Naive thymus-derived CD4-positive, alpha-beta T cell (primary cell): ENCODE data around the gene TAB2. TPM values are rescaled to one million over a fixed set of nuclear protein-coding genes. Genes with fewer than 3 reads are reported as not detected.

ENCODE experiments used
- ATAC-seq: fragments of 150-1000 bp; cut with Tn5 transposase; 2 replicates; pipeline ENCODE4 v1.10.0; 2021; ENCODE audit warnings: mild to moderate bottlenecking, moderate library complexity
- CTCF ChIA-PET: fragments of 350-600 bp; sonication (Branson Sonifier 250); formaldehyde crosslinking; loops from one replicate; lab custom pipeline; 2021; ENCODE audit warnings: antibody characterized with exemption; lab: Charles Lee
- POLR2A ChIA-PET: fragments of 350-600 bp; sonication (Branson Sonifier 250); formaldehyde crosslinking; loops from one replicate; lab custom pipeline; 2021; ENCODE audit warnings: antibody characterized with exemption, inconsistent platforms; lab: Charles Lee
- DNase-seq, 9 donors: peaks; one replicate each; pipeline versions ENCODE4 v3.0.0 to v3.0.0-alpha.2; 2020 to 2022; ENCODE audit warnings: mixed read lengths in 1 of 9
- H3K27ac ChIP-seq: one replicate; pipeline ENCODE4 v1.7.0; 2013; ENCODE audit warnings: mild to moderate bottlenecking, low read depth, low read length, moderate library complexity
- H3K27me3 ChIP-seq, 2 donors: one replicate each; pipeline ENCODE4 v1.7.0; 2013; ENCODE audit warnings: low read length in 2 of 2, mild to moderate bottlenecking in 2 of 2, moderate library complexity in 2 of 2; ENCODE audit not compliant: control insufficient read depth in 2 of 2, insufficient read depth in 2 of 2
- H3K36me3 ChIP-seq, 3 experiments: 1 replicate in 2 of 3; 2 replicates in 1 of 3; pipeline ENCODE4 v1.7.0; 2013; ENCODE audit warnings: low read length in 3 of 3, mild to moderate bottlenecking in 3 of 3, moderate library complexity in 1 of 3; ENCODE audit not compliant: insufficient read depth in 3 of 3, control insufficient read depth in 2 of 3
- H3K4me1 ChIP-seq, 2 donors: one replicate each; pipeline ENCODE4 v1.7.0; 2013; ENCODE audit warnings: low read length in 2 of 2, mild to moderate bottlenecking in 2 of 2, moderate library complexity in 1 of 2; ENCODE audit not compliant: control insufficient read depth in 2 of 2, insufficient read depth in 2 of 2
- H3K4me3 ChIP-seq: 2 replicates; pipeline ENCODE4 v1.7.0; 2013; ENCODE audit warnings: mild to moderate bottlenecking, low read length
- H3K9me3 ChIP-seq, 3 experiments: 1 replicate in 2 of 3; 2 replicates in 1 of 3; pipeline ENCODE4 v1.7.0; 2013; ENCODE audit warnings: low read length in 3 of 3; ENCODE audit not compliant: control insufficient read depth in 2 of 3
- H3K27ac Mint-ChIP-seq, 9 donors: one replicate each; pipeline ENCODE4 v1.8.0; 2020 to 2022; ENCODE audit warnings: mixed read lengths in 9 of 9, mild to moderate bottlenecking in 8 of 9, moderate library complexity in 5 of 9, inconsistent platforms in 2 of 9
- H3K27me3 Mint-ChIP-seq, 5 donors: one replicate each; pipeline ENCODE4 v1.8.0; 2021 to 2022; ENCODE audit warnings: mixed read lengths in 5 of 5, mild to moderate bottlenecking in 1 of 5
- H3K36me3 Mint-ChIP-seq, 5 donors: one replicate each; pipeline ENCODE4 v1.8.0; 2020 to 2022; ENCODE audit warnings: mixed read lengths in 5 of 5, mild to moderate bottlenecking in 3 of 5, inconsistent platforms in 1 of 5
- H3K4me1 Mint-ChIP-seq, 7 donors: one replicate each; pipeline ENCODE4 v1.8.0; 2020 to 2022; ENCODE audit warnings: mixed read lengths in 7 of 7, mild to moderate bottlenecking in 3 of 7, inconsistent platforms in 1 of 7
- H3K4me3 Mint-ChIP-seq, 10 donors: one replicate each; pipeline ENCODE4 v1.8.0; 2020 to 2022; ENCODE audit warnings: mild to moderate bottlenecking in 10 of 10, mixed read lengths in 10 of 10, moderate library complexity in 6 of 10, inconsistent platforms in 2 of 10
- H3K9me3 Mint-ChIP-seq, 11 donors: one replicate each; pipeline ENCODE4 v1.8.0; 2020 to 2022; ENCODE audit warnings: mixed read lengths in 11 of 11, mild to moderate bottlenecking in 4 of 11, inconsistent platforms in 1 of 11, moderate library complexity in 1 of 11
- intact Hi-C, 2 donors: fragments of 100-400 bp; cut with micrococcal nuclease; formaldehyde crosslinking; loops; one replicate each; pipeline ENCODE4 v1.15.1; 2023
- polyA plus RNA-seq, 2 donors: library from polyadenylated mRNA; unstranded; fragments of 300-500 nt; fragmentation: Illumina TruSeq; gene quantifications; one replicate each; pipeline ENCODE4 v1.2.3, GENCODE V29; 2021
- total RNA-seq, 6 experiments: library from RNA in 5 of 6; stranded (reverse) in 5 of 6; gene quantifications; 1 replicate in 5 of 6; 2 replicates in 1 of 6; pipeline ENCODE4 v1.2.3 and lab custom pipeline; 2021 to 2026

TAB2 gene
- total and polyA plus RNA-seq, 7 experiments from 2014 or later: 15.7 to 234 (median 106) TPM

- Mint-ChIP-seq H3K36me3 (peaks cover 0 to 27% (median 0%) of the 10 kb centered on the region in 5 donors), H3K4me3 (peak overlapping the region in 1 of 10 donors; percentile 27), H3K4me1 (peaks cover 12 to 32% (median 25%) of the 10 kb centered on the region in 7 donors), H3K27me3 (no peaks in the 10 kb centered on the region), H3K27ac (peak overlapping the region in 2 of 9 donors; percentile 4 to 12), H3K9me3 (peaks cover 0 to 9% (median 0%) of the 10 kb centered on the region in 11 donors)
- no peaks in the 10 kb centered on the region for H3K27me3 ChIP-seq
- peaks cover 0 to 5% (median 0%) of the 10 kb centered on the region in 3 experiments for H3K36me3 ChIP-seq
- DNase-seq (no peak), ATAC-seq (no peak)
- H3K9me3 ChIP-seq: no peaks in the 10 kb centered on the region
- no peak overlapping the region for H3K4me3 ChIP-seq
- POLR2A ChIA-PET: interaction anchor here (1.3 to 2.0 kb wide), 2 partner anchors 20 to 21 kb away, joined by 5 to 6 read pairs; no protein-coding TSS in a partner anchor
- peaks cover 4 to 5% of the 10 kb centered on the region in 2 donors for H3K4me1 ChIP-seq
- H3K27ac ChIP-seq: no peak overlapping the region
- intact Hi-C loops: loop anchor here in 1 of 2 donors (2.0 kb wide), 1 partner anchor 30 kb away; no protein-coding TSS in a partner anchor
- CTCF ChIA-PET: no interaction called here
Measured at GRCh38 chr6:149314325-149314905, 3.1 kb upstream of the TAB2 start.

- intact Hi-C loops: loop anchor here (1.0 to 2.0 kb wide), 5 partner anchors 117 to 287 kb away; no protein-coding TSS in a partner anchor
- peaks cover 0 to 5% (median 0%) of the 10 kb centered on the region in 3 experiments for H3K36me3 ChIP-seq
- DNase-seq (no peak), ATAC-seq (no peak)
- H3K4me1 ChIP-seq: peaks cover 13 to 18% of the 10 kb centered on the region in 2 donors
- H3K27ac ChIP-seq: peak overlapping the region; percentile 95
- ChIA-PET CTCF (interaction anchor here (1.1 kb wide), 1 partner anchor 26 kb away, joined by 4 read pairs; no protein-coding TSS in a partner anchor), POLR2A (interaction anchor here (0.6 to 2.7 kb wide), 25 partner anchors 9 to 458 kb away, joined by 3 to 8 read pairs (median 4); partner anchors contain the start of gene GINM1)
- Mint-ChIP-seq H3K27me3 (no peaks in the 10 kb centered on the region), H3K9me3 (peaks cover 0 to 7% (median 0%) of the 10 kb centered on the region in 11 donors), H3K4me3 (peak overlapping the region; percentile 74 to 99 (median 86)), H3K27ac (peak overlapping the region; percentile 81 to 92 (median 86)), H3K36me3 (peaks cover 0 to 37% (median 0%) of the 10 kb centered on the region in 5 donors), H3K4me1 (peaks cover 21 to 48% (median 33%) of the 10 kb centered on the region in 7 donors)
- H3K9me3 ChIP-seq: no peaks in the 10 kb centered on the region
- peak overlapping the region; percentile 73 for H3K4me3 ChIP-seq
- no peaks in the 10 kb centered on the region for H3K27me3 ChIP-seq
Measured at GRCh38 chr6:149316108-149316727, 1.3 kb upstream of the TAB2 start.

- Mint-ChIP-seq H3K4me1 (peaks cover 23 to 56% (median 41%) of the 10 kb centered on the region in 7 donors), H3K9me3 (peaks cover 0 to 7% (median 0%) of the 10 kb centered on the region in 11 donors), H3K27ac (peak overlapping the region; percentile 81 to 92 (median 86)), H3K4me3 (peak overlapping the region; percentile 74 to 99 (median 86)), H3K36me3 (peaks cover 0 to 41% (median 0%) of the 10 kb centered on the region in 5 donors), H3K27me3 (no peaks in the 10 kb centered on the region)
- intact Hi-C loops: loop anchor here (1.0 to 2.0 kb wide), 10 partner anchors 53 to 401 kb away; partner anchors contain the start of genes GINM1 (in 1 of the 2) and LATS1 (in 1 of the 2)
- Histone ChIP-seq H3K36me3 (peaks cover 0 to 5% (median 0%) of the 10 kb centered on the region in 3 experiments), H3K27ac (peak overlapping the region; percentile 95), H3K27me3 (no peaks in the 10 kb centered on the region), H3K9me3 (no peaks in the 10 kb centered on the region), H3K4me1 (peaks cover 13 to 26% of the 10 kb centered on the region in 2 donors), H3K4me3 (peak overlapping the region; percentile 73)
- ChIA-PET POLR2A (interaction anchor here (0.6 to 2.7 kb wide), 25 partner anchors 9 to 254 kb away, joined by 3 to 8 read pairs (median 4); partner anchors contain the start of gene GINM1), CTCF (interaction anchor here (0.6 to 1.1 kb wide), 2 partner anchors 25 to 28 kb away, joined by 3 to 4 read pairs; no protein-coding TSS in a partner anchor)
- peak; percentile 86 for ATAC-seq
- DNase-seq: peak; percentile 83 to 91 (median 88)
Measured at GRCh38 chr6:149316740-149317643, 520 bp upstream of the TAB2 start.

GRCh38 chr6:149318581-149319286, 1.2 kb downstream of the TAB2 start:
- Mint-ChIP-seq H3K4me3 (peak overlapping the region; percentile 86 to 99 (median 96)), H3K36me3 (peaks cover 0 to 36% (median 0%) of the 10 kb centered on the region in 5 donors), H3K27me3 (no peaks in the 10 kb centered on the region), H3K27ac (peak overlapping the region; percentile 84 to 98 (median 91)), H3K9me3 (peaks cover 0 to 1% (median 0%) of the 10 kb centered on the region in 11 donors), H3K4me1 (peaks cover 30 to 67% (median 59%) of the 10 kb centered on the region in 7 donors)
- intact Hi-C loops: loop anchor here (1.0 to 2.0 kb wide), 6 partner anchors 14 to 287 kb away; no protein-coding TSS in a partner anchor
- no peaks in the 10 kb centered on the region for H3K9me3 ChIP-seq
- H3K4me3 ChIP-seq: peak overlapping the region; percentile 67
- H3K36me3 ChIP-seq: peaks cover 0 to 5% (median 0%) of the 10 kb centered on the region in 3 experiments
- peak overlapping the region; percentile 87 for H3K27ac ChIP-seq
- peak; percentile 16 for ATAC-seq
- DNase-seq: peak in 6 of 9 donors; percentile 26 to 47 (median 36)
- CTCF ChIA-PET: no interaction called here
- H3K4me1 ChIP-seq: peaks cover 27 to 42% of the 10 kb centered on the region in 2 donors
- POLR2A ChIA-PET: interaction anchor here (0.7 to 2.7 kb wide), 3 partner anchors 12 to 225 kb away, joined by 3 to 8 read pairs (median 4); no protein-coding TSS in a partner anchor
- no peaks in the 10 kb centered on the region for H3K27me3 ChIP-seq

GRCh38 chr6:149319422-149319821, 1.9 kb downstream of the TAB2 start:
- ChIA-PET POLR2A (interaction anchor here (0.7 to 1.0 kb wide), 2 partner anchors 11 to 75 kb away, joined by 3 to 4 read pairs; no protein-coding TSS in a partner anchor), CTCF (no interaction called here)
- DNase-seq (peak in 1 of 9 donors; percentile 25), ATAC-seq (no peak)
- H3K27me3 ChIP-seq: no peaks in the 10 kb centered on the region
- Mint-ChIP-seq H3K9me3 (no peaks in the 10 kb centered on the region), H3K27ac (peak overlapping the region; percentile 84 to 98 (median 91)), H3K27me3 (no peaks in the 10 kb centered on the region), H3K4me1 (peaks cover 35 to 70% (median 65%) of the 10 kb centered on the region in 7 donors), H3K36me3 (peaks cover 0 to 35% (median 0%) of the 10 kb centered on the region in 5 donors), H3K4me3 (peak overlapping the region; percentile 86 to 99 (median 96))
- H3K9me3 ChIP-seq: no peaks in the 10 kb centered on the region
- H3K4me3 ChIP-seq: peak overlapping the region; percentile 67
- H3K27ac ChIP-seq: peak overlapping the region; percentile 87
- intact Hi-C loops: loop anchor here (1.0 to 2.0 kb wide), 3 partner anchors 13 to 288 kb away; no protein-coding TSS in a partner anchor
- H3K4me1 ChIP-seq: peaks cover 33 to 44% of the 10 kb centered on the region in 2 donors
- H3K36me3 ChIP-seq: peaks cover 0 to 5% (median 0%) of the 10 kb centered on the region in 3 experiments
